Effector memory CD4-positive, alpha-beta T cell (primary cell): ENCODE measurements around the gene SP2.
"Not testable (repeated sequence)": the region's sequence is repeated elsewhere in the genome, so short reads cannot be mapped to it uniquely, and the experiment has no call there.

Experiments used
- DNase-seq, 3 donors: peaks; one replicate each; pipeline ENCODE4 v3.0.0-alpha.2; 2020
- H3K27ac ChIP-seq: 2 replicates; pipeline ENCODE4 v1.7.0; 2013; ENCODE audit warnings: mild to moderate bottlenecking, low read length, moderate library complexity; ENCODE audit not compliant: insufficient read depth, poor library complexity, severe bottlenecking
- H3K27me3 ChIP-seq: replicated peaks from 2 replicates; pipeline ENCODE4 v1.7.0; 2013; ENCODE audit warnings: mild to moderate bottlenecking, low read length; ENCODE audit not compliant: insufficient read depth, control insufficient read depth, poor library complexity, severe bottlenecking
- H3K36me3 ChIP-seq: 2 replicates; pipeline ENCODE4 v1.7.0; 2013; ENCODE audit warnings: mild to moderate bottlenecking, low read length, moderate library complexity; ENCODE audit not compliant: control insufficient read depth, insufficient read depth
- H3K4me1 ChIP-seq: 2 replicates; pipeline ENCODE4 v1.7.0; 2013; ENCODE audit warnings: low read length, mild to moderate bottlenecking; ENCODE audit not compliant: control insufficient read depth, insufficient read depth, poor library complexity, severe bottlenecking
- H3K4me3 ChIP-seq: 2 replicates; pipeline ENCODE4 v1.7.0; 2013; ENCODE audit warnings: low read length, low read depth, mild to moderate bottlenecking; ENCODE audit not compliant: insufficient read depth, poor library complexity, severe bottlenecking
- H3K9me3 ChIP-seq: 2 replicates; pipeline ENCODE4 v1.7.0; 2013; ENCODE audit warnings: mild to moderate bottlenecking, low read length, moderate library complexity; ENCODE audit not compliant: control insufficient read depth

Gene SP2

DNA sequence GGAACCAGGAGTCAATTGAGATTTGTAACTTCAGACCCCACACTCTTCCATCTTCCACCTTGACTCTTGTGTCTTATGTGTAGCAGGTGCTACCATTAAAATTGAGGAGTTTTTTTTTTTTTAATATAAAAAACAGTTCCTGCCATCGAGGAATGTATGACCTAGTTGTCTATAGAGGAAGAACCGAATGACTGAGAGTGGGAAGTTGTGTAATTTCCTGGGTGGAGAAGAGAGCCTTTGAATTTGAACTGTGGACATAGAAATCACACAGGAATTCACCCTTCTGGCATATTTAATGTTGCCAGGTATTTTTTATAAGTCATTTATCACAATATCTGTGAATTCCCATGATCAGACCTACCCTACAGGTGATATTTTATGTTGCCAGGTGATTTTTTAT, 22.0 kb downstream of the SP2 start:
- Histone ChIP-seq H3K27me3 (no peaks in the 10 kb centered on the region), H3K4me1 (no peaks in the 10 kb centered on the region), H3K27ac (no peak overlapping the region), H3K4me3 (no peak overlapping the region), H3K9me3 (no peaks in the 10 kb centered on the region), H3K36me3 (peaks cover 25% of the 10 kb centered on the region)
- DNase-seq: no peak

DNA sequence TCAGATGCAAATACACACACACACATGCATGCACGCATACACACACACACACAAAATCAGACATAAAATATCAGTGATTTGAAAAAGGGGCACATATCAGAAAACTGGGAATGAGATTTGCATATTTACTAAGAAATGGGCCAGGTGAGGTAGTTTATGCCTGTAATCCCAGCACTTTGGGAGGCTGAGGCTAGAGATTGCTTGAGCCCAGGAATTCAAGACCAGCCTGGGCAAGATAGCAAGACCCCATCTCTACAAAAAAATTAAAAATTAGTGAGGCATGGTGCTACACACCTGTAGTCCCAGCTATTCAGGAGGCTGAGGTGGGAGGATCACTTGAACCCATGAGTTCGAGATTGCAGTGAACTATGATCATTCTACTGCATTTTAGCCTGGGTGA, 23.0 kb downstream of the SP2 start:
- no peaks in the 10 kb centered on the region for H3K27me3 ChIP-seq
- no peak overlapping the region for H3K4me3 ChIP-seq
- no peaks in the 10 kb centered on the region for H3K9me3 ChIP-seq
- H3K36me3 ChIP-seq: peaks cover 34% of the 10 kb centered on the region
- DNase-seq: no peak
- no peaks in the 10 kb centered on the region for H3K4me1 ChIP-seq
- no peak overlapping the region for H3K27ac ChIP-seq

DNA sequence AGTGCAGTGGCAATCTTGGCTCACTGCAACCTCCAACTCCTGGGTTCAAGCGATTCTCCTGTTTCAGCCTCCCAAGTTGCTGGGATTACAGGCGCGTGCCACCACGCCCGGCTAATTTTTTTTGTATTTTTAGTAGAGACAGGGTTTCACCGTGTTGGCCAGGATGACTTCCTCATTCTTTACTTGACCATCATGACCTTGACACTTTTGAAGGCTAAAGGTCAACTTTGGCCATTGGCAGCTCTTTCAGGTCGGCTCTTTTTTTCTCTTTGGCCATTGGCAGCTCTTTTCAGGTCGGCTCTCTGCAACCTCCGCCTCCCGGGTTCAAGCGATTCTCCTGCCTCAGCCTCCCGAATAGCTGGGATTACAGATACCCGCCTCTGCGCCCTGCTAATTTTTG, 23.9 kb downstream of the SP2 start:
- not testable (repeated sequence) for H3K4me1 ChIP-seq, H3K9me3 ChIP-seq, H3K27me3 ChIP-seq, DNase-seq, H3K27ac ChIP-seq, H3K4me3 ChIP-seq
- H3K36me3 ChIP-seq: peaks cover 43% of the 10 kb centered on the region

- Histone ChIP-seq H3K4me3 (no peak overlapping the region), H3K36me3 (peaks cover 80% of the 10 kb centered on the region), H3K4me1 (no peaks in the 10 kb centered on the region), H3K27ac (no peak overlapping the region), H3K9me3 (no peaks in the 10 kb centered on the region), H3K27me3 (no peaks in the 10 kb centered on the region)
- DNase-seq: no peak
Observed at GRCh38 chr17:47924785-47925677, 29.0 kb downstream of the SP2 start.

- DNase-seq: no peak
- Histone ChIP-seq H3K36me3 (peaks cover 84% of the 10 kb centered on the region), H3K27ac (no peak overlapping the region), H3K9me3 (no peaks in the 10 kb centered on the region), H3K4me1 (no peaks in the 10 kb centered on the region), H3K4me3 (no peak overlapping the region), H3K27me3 (no peaks in the 10 kb centered on the region)
Observed at GRCh38 chr17:47925678-47925988, 29.6 kb downstream of the SP2 start.

- H3K4me1 ChIP-seq: no peaks in the 10 kb centered on the region
- no peak for DNase-seq
- H3K36me3 ChIP-seq: peaks cover 72% of the 10 kb centered on the region
- H3K9me3 ChIP-seq: no peaks in the 10 kb centered on the region
- H3K4me3 ChIP-seq: no peak overlapping the region
- H3K27ac ChIP-seq: no peak overlapping the region
- no peaks in the 10 kb centered on the region for H3K27me3 ChIP-seq
Observed at GRCh38 chr17:47927821-47928400, 31.9 kb downstream of the SP2 start.

GRCh38 chr17:47928415-47928814, 32.4 kb downstream of the SP2 start:
- H3K36me3 ChIP-seq: peaks cover 67% of the 10 kb centered on the region

GRCh38 chr17:47929218-47930000, 33.4 kb downstream of the SP2 start:
- no peaks in the 10 kb centered on the region for H3K27me3 ChIP-seq
- H3K4me1 ChIP-seq: no peaks in the 10 kb centered on the region
- H3K27ac ChIP-seq: no peak overlapping the region
- no peak for DNase-seq
- H3K36me3 ChIP-seq: peaks cover 58% of the 10 kb centered on the region
- no peaks in the 10 kb centered on the region for H3K9me3 ChIP-seq
- no peak overlapping the region for H3K4me3 ChIP-seq

More at GRCh38 chr17:47928415-47928814, 32.4 kb downstream of the SP2 start:
- DNase-seq: no peak
- H3K4me1 ChIP-seq: no peaks in the 10 kb centered on the region
- H3K27ac ChIP-seq: no peak overlapping the region
- no peaks in the 10 kb centered on the region for H3K9me3 ChIP-seq
- H3K4me3 ChIP-seq: no peak overlapping the region
- no peaks in the 10 kb centered on the region for H3K27me3 ChIP-seq

DNA sequence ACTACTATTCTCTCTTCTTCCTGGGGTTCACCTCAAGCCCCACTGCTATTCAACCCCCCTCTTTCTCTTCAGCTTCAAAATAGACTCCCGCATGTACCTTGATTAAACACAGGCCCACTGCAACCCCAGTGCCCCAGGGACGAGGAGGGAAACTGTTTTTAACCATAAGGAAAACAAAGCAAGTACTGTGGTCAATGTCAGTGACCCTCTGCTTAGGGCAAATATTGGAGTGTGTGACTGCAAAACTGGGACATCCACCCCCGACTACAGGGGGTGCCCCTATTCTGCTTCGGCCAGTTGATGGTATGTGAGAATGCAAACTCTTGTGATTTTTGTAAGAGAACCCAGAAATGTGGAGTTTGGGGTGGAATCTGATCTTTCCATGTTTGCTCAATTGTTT, 35.8 kb downstream of the SP2 start:
- Histone ChIP-seq H3K9me3 (no peaks in the 10 kb centered on the region), H3K27me3 (no peaks in the 10 kb centered on the region), H3K27ac (no peak overlapping the region), H3K4me1 (no peaks in the 10 kb centered on the region), H3K4me3 (no peak overlapping the region), H3K36me3 (peaks cover 34% of the 10 kb centered on the region)
- DNase-seq: no peak

- Histone ChIP-seq H3K4me3 (no peak overlapping the region), H3K27me3 (no peaks in the 10 kb centered on the region), H3K36me3 (peaks cover 6% of the 10 kb centered on the region), H3K9me3 (no peaks in the 10 kb centered on the region), H3K4me1 (no peaks in the 10 kb centered on the region), H3K27ac (no peak overlapping the region)
- no peak for DNase-seq
Observed at GRCh38 chr17:47934856-47935255, 38.8 kb downstream of the SP2 start.
